Hepatocyte (in vitro differentiated cells): ENCODE results near the gene CDH11.

Experiments used
- EZH2 ChIP-seq: fragments of 200-600 bp; sonication (generic); IDR thresholded peaks from 2 replicates; pipeline ENCODE4 v1.6.1; 2016; ENCODE audit warnings: antibody characterized with exemption, mild to moderate bottlenecking, borderline replicate concordance
- EZH2phosphoT487 ChIP-seq: fragments of 200-600 bp; sonication (generic); IDR thresholded peaks from one replicate; pipeline ENCODE4 v1.6.1; 2018; ENCODE audit warnings: antibody characterized with exemption, mild to moderate bottlenecking, low read depth, moderate library complexity; ENCODE audit not compliant: unreplicated experiment, severe bottlenecking
- TF ChIP-seq, protein P1 (sequence below): fragments of 200-600 bp; sonication (generic); IDR thresholded peaks from 2 replicates; pipeline ENCODE4 v1.5.1; 2016; ENCODE audit warnings: antibody characterized with exemption, mild to moderate bottlenecking; ENCODE audit not compliant: poor library complexity

DNA sequence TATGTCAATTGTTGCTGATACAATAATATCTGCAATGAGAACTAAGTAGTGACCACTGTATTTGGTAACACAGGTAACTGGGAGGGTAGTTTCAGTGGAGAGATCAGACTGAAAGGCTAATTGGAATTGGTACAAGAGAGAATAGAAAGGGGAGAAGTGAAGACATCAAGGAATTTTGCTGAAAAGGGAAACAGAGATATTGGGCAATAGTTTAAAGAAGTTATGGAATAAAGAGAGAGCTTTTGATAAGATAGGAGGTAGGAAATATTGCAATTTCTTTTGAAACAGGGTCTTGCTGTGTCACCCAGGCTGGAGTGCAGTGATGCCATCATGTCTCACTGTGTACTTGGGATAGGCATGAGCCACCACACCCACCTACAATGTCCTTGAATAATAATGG, 26.9 kb upstream of the CDH11 start:
- TF ChIP-seq EZH2 (no peak), EZH2phosphoT487 (no peak)
- TF ChIP-seq, protein P1, sequence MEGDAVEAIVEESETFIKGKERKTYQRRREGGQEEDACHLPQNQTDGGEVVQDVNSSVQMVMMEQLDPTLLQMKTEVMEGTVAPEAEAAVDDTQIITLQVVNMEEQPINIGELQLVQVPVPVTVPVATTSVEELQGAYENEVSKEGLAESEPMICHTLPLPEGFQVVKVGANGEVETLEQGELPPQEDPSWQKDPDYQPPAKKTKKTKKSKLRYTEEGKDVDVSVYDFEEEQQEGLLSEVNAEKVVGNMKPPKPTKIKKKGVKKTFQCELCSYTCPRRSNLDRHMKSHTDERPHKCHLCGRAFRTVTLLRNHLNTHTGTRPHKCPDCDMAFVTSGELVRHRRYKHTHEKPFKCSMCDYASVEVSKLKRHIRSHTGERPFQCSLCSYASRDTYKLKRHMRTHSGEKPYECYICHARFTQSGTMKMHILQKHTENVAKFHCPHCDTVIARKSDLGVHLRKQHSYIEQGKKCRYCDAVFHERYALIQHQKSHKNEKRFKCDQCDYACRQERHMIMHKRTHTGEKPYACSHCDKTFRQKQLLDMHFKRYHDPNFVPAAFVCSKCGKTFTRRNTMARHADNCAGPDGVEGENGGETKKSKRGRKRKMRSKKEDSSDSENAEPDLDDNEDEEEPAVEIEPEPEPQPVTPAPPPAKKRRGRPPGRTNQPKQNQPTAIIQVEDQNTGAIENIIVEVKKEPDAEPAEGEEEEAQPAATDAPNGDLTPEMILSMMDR, result no peak
